HCT116 (cell line): Measurements from ENCODE around the gene SFXN3. TPM values are rescaled to one million over a fixed set of nuclear protein-coding genes. Genes with fewer than 3 reads are reported as not detected.

Experiments used
- ATAC-seq: fragments of 200-7000 bp; cut with Tn5 transposase; 2 replicates; pipeline ENCODE4 v1.9.1; 2020; ENCODE audit warnings: mild to moderate bottlenecking, moderate library complexity
- BruUV-seq: library from RNA; stranded (reverse); fragments of 400-500 nt; replicated peaks from 2 replicates; lab custom pipeline; 2021; lab: Mats Ljungman, UMichigan
- CTCF ChIA-PET: fragments of 300-600 bp; sonication (Branson Sonifier 250); formaldehyde crosslinking; loops from one replicate; lab custom pipeline; 2021; ENCODE audit warnings: antibody characterized with exemption; lab: Charles Lee
- POLR2A ChIA-PET: fragments of 300-600, 350-600 bp; sonication (Branson Sonifier 250); formaldehyde crosslinking; loops from one replicate; lab custom pipeline; 2021; ENCODE audit warnings: antibody characterized with exemption; lab: Charles Lee
- RAD21 ChIA-PET, 2 experiments: fragments of 300-600 bp; sonication (Branson Sonifier 250); formaldehyde crosslinking; loops; one replicate each; lab custom pipeline; 2023; ENCODE audit warnings: low total read pairs in 2 of 2; ENCODE audit not compliant: uncharacterized antibody in 2 of 2, unreplicated experiment in 2 of 2, low non-redundant PET in 1 of 2; lab: Charles Lee
- DNase-seq: peaks from one replicate; pipeline ENCODE4 v3.0.0-alpha.2; 2010; ENCODE audit warnings: low read depth, low spot score
- H2AFZ ChIP-seq: fragments of 200-600 bp; shearing (Covaris generic), sonication (generic); 2 replicates; pipeline ENCODE4 v1.6.1; 2017; ENCODE audit warnings: low read depth, mixed run types, mixed read lengths, antibody characterized with exemption, low read length; ENCODE audit not compliant: poor library complexity, severe bottlenecking
- H3K27ac ChIP-seq: 2 replicates; pipeline ENCODE4 v1.5.1; 2012; ENCODE audit warnings: low read depth, low read length
- H3K27me3 ChIP-seq: fragments of 200-600 bp; sonication (generic); 2 replicates; pipeline ENCODE4 v1.6.1; 2016; ENCODE audit warnings: mixed run types, low read length, mixed read lengths; ENCODE audit not compliant: insufficient read depth
- H3K36me3 ChIP-seq, 2 experiments: fragments of 200-500 bp in 1 of 2; fragments of 200-600 bp in 1 of 2; sonication (Bioruptor generic) in 1 of 2; sonication (generic) in 1 of 2; 2 replicates each; pipeline versions ENCODE4 v1.5.1 to v1.6.1; 2014 to 2016; ENCODE audit warnings: low read length in 2 of 2, inconsistent platforms in 1 of 2, mixed read lengths in 1 of 2, mixed run types in 1 of 2; ENCODE audit not compliant: insufficient read depth in 2 of 2, control insufficient read depth in 1 of 2
- H3K4me1 ChIP-seq, 2 experiments: fragments of 200-600 bp in 1 of 2; sonication (generic) in 1 of 2; 2 replicates each; pipeline versions ENCODE4 v1.5.1 to v1.6.1; 2012 to 2017; ENCODE audit warnings: low read length in 2 of 2, inconsistent platforms in 1 of 2, mild to moderate bottlenecking in 1 of 2, mixed read lengths in 1 of 2, mixed run types in 1 of 2, moderate library complexity in 1 of 2; ENCODE audit not compliant: insufficient read depth in 2 of 2, control insufficient read depth in 1 of 2
- H3K4me2 ChIP-seq: fragments of 200-600 bp; sonication (generic); 2 replicates; pipeline ENCODE4 v1.6.1; 2017; ENCODE audit warnings: mixed run types, low read length, mixed read lengths
- H3K4me3 ChIP-seq, 2 experiments: fragments of 200-600 bp in 1 of 2; sonication (generic) in 1 of 2; replicated peaks in 1 of 2; 2 replicates each; pipeline ENCODE4 v1.5.1; 2011 to 2016; ENCODE audit warnings: low read length in 2 of 2, control low read depth in 1 of 2, low read depth in 1 of 2, mild to moderate bottlenecking in 1 of 2, mixed read lengths in 1 of 2, mixed run types in 1 of 2
- H3K79me2 ChIP-seq: fragments of 200-600 bp; sonication (generic); 2 replicates; pipeline ENCODE4 v1.6.1; 2017; ENCODE audit warnings: mild to moderate bottlenecking, mixed run types, low read length, moderate library complexity, mixed read lengths; ENCODE audit not compliant: insufficient read depth
- H3K9ac ChIP-seq: fragments of 200-600 bp; sonication (generic); 2 replicates; pipeline ENCODE4 v1.6.1; 2016; ENCODE audit warnings: low read length, mixed read lengths
- H3K9me2 ChIP-seq: fragments of 200-600 bp; sonication (generic), shearing (Covaris generic); 2 replicates; pipeline ENCODE4 v1.6.1; 2017; ENCODE audit warnings: mixed run types, mild to moderate bottlenecking, moderate library complexity; ENCODE audit not compliant: insufficient read depth
- H3K9me3 ChIP-seq, 2 experiments: fragments of 200-500 bp in 1 of 2; fragments of 200-600 bp in 1 of 2; sonication (Bioruptor generic) in 1 of 2; sonication (generic) in 1 of 2; 2 replicates each; pipeline ENCODE4 v1.6.1; 2014 to 2017; ENCODE audit warnings: low read length in 2 of 2, mixed read lengths in 2 of 2, inconsistent platforms in 1 of 2, low read depth in 1 of 2, mild to moderate bottlenecking in 1 of 2, mixed run types in 1 of 2, moderate library complexity in 1 of 2; ENCODE audit not compliant: control insufficient read depth in 1 of 2, insufficient read depth in 1 of 2
- H4K20me1 ChIP-seq: fragments of 200-600 bp; sonication (generic), shearing (Covaris generic); 2 replicates; pipeline ENCODE4 v1.6.1; 2017; ENCODE audit warnings: mixed run types, mild to moderate bottlenecking, moderate library complexity; ENCODE audit not compliant: insufficient read depth
- EZH2 ChIP-seq: fragments of 200-600 bp; sonication (generic); IDR thresholded peaks from 2 replicates; pipeline ENCODE4 v1.6.1; 2017; ENCODE audit warnings: antibody characterized with exemption, mixed run types
- EZH2phosphoT487 ChIP-seq: fragments of 200-600 bp; IDR thresholded peaks from 2 replicates; pipeline ENCODE4 v1.6.1; 2018; ENCODE audit warnings: antibody characterized with exemption, borderline replicate concordance
- POLR2AphosphoS5 ChIP-seq: IDR thresholded peaks from 2 replicates; pipeline ENCODE4 v1.6.1; 2011; ENCODE audit warnings: mild to moderate bottlenecking, low read depth, low read length, moderate library complexity
- SP1 ChIP-seq: IDR thresholded peaks from 2 replicates; pipeline ENCODE4 v1.6.1; 2012; ENCODE audit warnings: low read depth
- ZNF274 ChIP-seq: fragments of 200-500 bp; sonication (Bioruptor generic); IDR thresholded peaks from 2 replicates; pipeline ENCODE4 v1.6.1; 2014; ENCODE audit warnings: mild to moderate bottlenecking, low read depth, low read length, inconsistent platforms
- intact Hi-C: fragments of 100-400 bp; cut with micrococcal nuclease; formaldehyde crosslinking; loops from 2 replicates; pipeline ENCODE4 v1.10.0; 2022
- total RNA-seq: library from RNA; stranded (reverse); gene quantifications from one replicate; pipeline ENCODE4 v1.2.1, GENCODE V29; 2021; ENCODE audit not compliant: unreplicated experiment
- TF ChIP-seq, protein P1 (sequence below): IDR thresholded peaks from 2 replicates; pipeline ENCODE4 v1.6.1; 2012

SFXN3 gene
- total RNA-seq, 1 experiment from 2014 or later: 52.5 TPM

DNA sequence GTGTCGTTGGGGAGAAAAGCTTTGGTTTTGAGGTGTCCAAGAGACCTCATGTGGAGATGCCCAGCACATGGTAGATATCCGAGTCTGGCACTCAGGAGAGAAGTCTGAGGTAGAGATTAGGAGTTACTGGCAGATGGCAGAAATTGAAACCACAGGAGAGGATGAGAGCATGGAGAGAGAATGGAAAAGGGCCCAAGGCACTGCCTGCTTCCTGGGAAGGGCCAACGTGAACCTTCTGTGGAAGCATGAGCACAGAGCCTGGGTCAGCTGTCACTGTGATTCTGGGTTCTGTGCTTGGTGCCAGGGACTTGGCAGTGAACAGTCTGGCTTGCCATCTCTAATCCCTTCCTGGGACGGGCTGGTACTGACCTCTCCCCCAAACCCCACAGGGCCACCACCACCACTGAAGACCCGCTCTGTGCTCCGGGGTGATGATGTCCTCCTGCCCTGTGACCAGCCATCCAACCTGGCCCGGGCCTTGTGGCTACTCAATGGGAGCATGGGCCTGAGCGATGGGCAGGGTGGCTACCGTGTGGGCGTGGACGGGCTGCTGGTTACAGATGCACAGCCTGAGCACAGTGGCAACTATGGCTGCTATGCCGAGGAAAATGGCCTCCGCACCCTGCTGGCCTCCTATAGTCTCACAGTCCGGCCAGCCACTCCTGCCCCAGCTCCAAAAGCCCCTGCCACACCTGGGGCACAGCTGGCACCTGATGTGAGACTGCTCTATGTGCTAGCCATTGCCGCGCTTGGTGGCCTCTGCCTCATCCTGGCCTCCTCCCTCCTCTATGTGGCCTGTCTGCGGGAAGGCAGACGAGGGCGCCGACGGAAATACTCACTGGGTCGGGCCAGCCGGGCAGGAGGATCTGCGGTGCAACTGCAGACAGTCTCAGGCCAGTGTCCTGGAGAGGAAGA is 47.9 kb upstream of the SFXN3 start:
- no peaks in the 10 kb centered on the region for H3K9me2 ChIP-seq
- no peak overlapping the region for H3K4me2 ChIP-seq
- peaks cover 4 to 15% of the 10 kb centered on the region in 2 experiments; a peak in 3 of 4 replicates for H3K4me1 ChIP-seq
- no TSS peak for BruUV-seq
- no peak for ATAC-seq
- intact Hi-C loops: no loop called here
- no peak overlapping the region for H3K4me3 ChIP-seq
- peaks cover 4 to 12% of the 10 kb centered on the region in 2 experiments; a peak in 3 of 4 replicates for H3K36me3 ChIP-seq
- peaks cover 28% of the 10 kb centered on the region for H3K79me2 ChIP-seq
- H3K27ac ChIP-seq: no peak overlapping the region
- no peak overlapping the region for H2AFZ ChIP-seq
- no peak overlapping the region for H3K9ac ChIP-seq
- CTCF ChIA-PET: no interaction called here
- TF ChIP-seq EZH2 (no peak), EZH2phosphoT487 (no peak), SP1 (no peak), POLR2AphosphoS5 (no peak), ZNF274 (no peak)
- TF ChIP-seq, protein P1, sequence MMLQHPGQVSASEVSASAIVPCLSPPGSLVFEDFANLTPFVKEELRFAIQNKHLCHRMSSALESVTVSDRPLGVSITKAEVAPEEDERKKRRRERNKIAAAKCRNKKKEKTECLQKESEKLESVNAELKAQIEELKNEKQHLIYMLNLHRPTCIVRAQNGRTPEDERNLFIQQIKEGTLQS: no peak
- TF ChIP-seq, all 23 proteins: peak for 0
- Histone ChIP-seq H3K27me3 (no peaks in the 10 kb centered on the region), H3K9me3 (no peaks in the 10 kb centered on the region), H4K20me1 (no peaks in the 10 kb centered on the region)
- ChIA-PET RAD21 (interaction anchor here in 1 of 2 experiments (0.5 kb wide), 1 partner anchor 14 kb away, joined by 3 read pairs; the partner anchor contains the start of gene SEMA4G), POLR2A (no interaction called here)
- no peak for DNase-seq
